Stimulated activated CD4-positive, alpha-beta T cell treated with anti-CD3 and anti-CD28 coated beads, Interleukin-4, amount 100 ng/mL, for 4 hours (primary cell): ENCODE results near the gene SERPING1.
"Not testable (repeated sequence)": the region's sequence is repeated elsewhere in the genome, so short reads cannot be mapped to it uniquely, and the experiment has no call there.

ENCODE experiments used
- DNase-seq, 2 experiments: peaks; one replicate each; pipeline ENCODE4 v3.0.0-alpha.2; 2020

The SERPING1 gene

DNA sequence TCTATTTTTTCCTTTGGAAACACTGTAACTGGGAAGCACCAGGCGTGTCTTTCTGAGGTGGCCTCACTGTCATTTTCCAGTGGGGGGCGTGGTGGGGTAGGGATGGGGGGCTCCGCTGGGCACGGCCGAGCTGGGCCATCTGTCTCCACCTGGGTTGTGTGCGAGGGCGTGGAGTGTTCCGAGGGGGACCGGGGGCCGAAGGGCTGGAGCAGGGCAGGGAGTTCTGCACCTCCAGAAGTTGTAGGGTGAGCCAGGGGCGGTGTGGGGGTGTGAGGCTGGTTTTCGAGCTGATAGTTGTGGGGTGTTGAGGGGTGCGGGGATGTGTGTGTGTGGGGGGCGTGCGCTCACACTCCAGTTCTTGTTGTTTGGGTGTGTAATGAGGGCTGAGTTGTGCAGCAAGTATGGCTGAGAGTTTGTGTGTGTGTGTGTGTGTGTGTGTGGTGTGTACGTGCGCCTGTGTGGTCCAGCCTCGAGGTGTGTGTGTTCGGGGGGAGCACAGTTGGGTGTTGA lies 41.4 kb downstream of the SERPING1 start:
- DNase-seq: no peak

DNA sequence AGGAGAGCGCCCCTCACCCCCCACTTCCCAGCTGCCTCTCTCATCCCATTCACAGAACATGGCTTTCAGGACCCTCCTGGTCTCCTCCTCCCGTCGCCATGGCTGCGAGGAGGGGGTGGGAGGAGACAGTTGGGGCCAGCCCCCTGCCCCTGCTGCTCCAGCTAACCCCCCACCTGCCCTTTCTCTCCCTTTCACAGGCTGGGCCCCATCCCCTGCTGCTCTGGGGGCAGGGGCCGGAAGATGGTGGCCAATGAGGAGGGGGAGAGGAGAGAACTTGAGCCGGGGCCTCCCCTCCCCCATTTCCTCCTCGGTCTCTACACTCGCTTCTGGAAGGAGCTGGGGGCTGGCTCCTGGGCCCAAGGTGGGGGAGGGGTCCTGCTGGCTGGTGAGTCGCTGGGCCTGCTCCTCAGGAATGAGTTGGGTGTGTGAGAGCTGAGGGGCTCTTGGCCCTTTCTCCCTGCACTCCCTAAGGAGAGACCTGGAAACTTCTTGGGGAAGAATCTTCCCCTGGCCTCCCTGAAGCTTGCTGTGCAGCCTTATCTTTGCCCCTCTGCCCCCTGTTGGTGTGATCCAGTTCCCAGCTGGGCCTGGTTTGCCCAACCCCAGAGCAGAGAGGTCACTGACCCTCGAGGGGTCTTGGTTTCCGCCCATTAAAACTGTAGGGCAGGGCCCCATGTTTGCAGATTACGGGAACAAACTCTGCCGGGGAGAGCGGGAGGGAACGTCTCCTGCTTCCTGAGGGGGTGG lies 42.0 kb downstream of the SERPING1 start:
- DNase-seq: no peak

DNA sequence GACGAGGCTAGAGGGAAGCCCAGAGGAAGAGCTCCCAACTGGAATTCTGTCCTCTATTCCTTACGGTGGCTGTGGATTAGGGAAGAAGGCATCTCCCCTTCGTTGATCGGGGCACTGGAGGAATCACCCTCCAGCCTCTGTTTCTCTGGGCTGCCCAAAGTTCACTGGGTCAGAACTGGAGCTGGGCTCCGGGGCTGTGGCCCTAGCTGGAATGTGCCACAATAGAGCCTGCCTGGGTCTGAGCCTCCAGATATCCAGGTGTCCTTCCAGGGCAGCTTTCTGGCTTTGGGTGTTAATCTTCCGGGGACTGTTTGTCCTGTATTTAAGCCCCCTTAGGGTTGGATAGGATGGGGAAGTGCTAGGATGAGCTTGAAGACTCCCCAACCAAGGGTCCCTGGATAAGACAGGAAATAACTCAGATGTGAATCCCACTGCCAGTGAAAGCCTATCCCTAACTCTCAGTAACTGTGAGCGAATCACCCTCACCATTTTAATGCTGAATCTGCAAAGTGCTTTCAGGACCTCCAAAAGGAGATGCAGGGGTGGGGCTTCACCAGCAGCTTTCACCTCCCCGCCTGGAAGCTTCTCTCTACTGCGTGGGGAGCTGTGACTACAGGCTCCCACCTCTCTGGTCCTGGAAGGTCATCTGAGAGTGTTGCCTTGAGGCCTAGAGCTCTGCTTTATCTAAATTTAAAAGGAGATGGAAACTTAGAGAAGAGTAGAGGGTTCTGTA lies 42.7 kb downstream of the SERPING1 start:
- no peak for DNase-seq

GRCh38 chr11:57641011-57641807 lies 43.7 kb downstream of the SERPING1 start:
- no peak for DNase-seq

DNA sequence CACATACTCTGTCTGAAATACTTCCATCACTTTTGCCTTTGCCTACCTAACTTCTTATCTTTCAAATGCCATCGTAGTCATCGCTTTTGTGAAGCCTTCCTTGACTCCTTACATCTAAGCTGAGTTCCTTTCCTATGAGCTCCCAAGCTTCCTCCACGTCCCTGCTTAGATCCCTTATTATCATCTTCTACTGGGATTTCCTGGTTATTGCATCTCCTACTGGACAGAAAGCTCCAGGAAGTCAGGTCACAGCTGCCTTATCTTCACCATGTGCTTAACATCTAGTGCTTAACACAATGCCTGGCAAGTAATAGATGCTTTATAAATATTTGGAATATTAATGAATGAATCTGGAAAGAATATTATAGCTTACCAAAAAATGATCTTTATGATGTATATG lies 46.3 kb downstream of the SERPING1 start:
- DNase-seq: no peak

GRCh38 chr11:57644748-57645688 lies 47.5 kb downstream of the SERPING1 start:
- DNase-seq: peak; percentile 77 to 82

- no peak for DNase-seq
Observed at GRCh38 chr11:57645689-57646085, 48.2 kb downstream of the SERPING1 start.

- DNase-seq: no peak
Observed at GRCh38 chr11:57646194-57646798, 48.8 kb downstream of the SERPING1 start.

- DNase-seq: no peak
Observed at GRCh38 chr11:57646799-57647303, 49.4 kb downstream of the SERPING1 start.

GRCh38 chr11:57647372-57647771 lies 49.9 kb downstream of the SERPING1 start:
- no peak for DNase-seq

DNA sequence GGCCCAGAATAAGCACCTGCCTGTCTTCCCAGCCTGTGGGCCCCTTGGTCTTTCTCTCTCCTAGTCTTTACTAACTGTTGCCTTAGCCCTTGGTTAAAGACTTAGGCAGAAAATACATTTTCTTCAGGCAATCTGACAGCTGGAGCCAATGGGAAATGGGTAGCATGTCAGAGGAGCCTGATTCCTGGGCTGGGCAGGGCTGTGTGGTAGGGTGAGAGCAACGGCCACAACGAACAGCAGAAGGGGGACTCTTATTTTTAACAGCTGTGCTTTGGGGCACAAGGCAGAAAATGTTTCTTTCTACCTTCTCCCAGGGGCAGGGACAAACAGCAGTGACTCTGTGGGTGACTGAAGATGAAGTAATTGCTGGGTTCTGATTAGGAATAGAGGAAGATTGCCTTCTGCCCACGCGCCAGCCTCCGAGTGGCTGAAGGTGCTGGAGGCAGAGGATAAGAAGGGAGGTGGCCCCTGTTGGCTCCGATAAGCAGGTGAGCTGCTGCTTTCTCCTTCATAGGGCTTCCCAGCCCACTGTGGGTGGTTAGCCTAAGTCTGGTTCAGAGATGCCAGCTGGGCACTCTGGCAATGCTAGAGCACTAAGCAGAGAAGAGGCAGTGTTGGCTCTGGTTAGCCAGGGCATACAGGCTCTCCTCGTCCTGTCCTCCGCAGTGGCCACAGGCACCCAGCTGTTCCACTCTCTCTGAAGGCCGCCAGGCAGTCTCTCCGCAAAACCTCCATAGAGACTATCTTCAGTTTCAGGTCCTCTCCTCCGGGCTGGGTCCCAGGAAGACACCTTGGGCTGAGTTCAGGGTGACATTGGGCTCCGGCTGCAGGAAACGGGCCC lies 50.7 kb downstream of the SERPING1 start:
- DNase-seq: no peak

DNA sequence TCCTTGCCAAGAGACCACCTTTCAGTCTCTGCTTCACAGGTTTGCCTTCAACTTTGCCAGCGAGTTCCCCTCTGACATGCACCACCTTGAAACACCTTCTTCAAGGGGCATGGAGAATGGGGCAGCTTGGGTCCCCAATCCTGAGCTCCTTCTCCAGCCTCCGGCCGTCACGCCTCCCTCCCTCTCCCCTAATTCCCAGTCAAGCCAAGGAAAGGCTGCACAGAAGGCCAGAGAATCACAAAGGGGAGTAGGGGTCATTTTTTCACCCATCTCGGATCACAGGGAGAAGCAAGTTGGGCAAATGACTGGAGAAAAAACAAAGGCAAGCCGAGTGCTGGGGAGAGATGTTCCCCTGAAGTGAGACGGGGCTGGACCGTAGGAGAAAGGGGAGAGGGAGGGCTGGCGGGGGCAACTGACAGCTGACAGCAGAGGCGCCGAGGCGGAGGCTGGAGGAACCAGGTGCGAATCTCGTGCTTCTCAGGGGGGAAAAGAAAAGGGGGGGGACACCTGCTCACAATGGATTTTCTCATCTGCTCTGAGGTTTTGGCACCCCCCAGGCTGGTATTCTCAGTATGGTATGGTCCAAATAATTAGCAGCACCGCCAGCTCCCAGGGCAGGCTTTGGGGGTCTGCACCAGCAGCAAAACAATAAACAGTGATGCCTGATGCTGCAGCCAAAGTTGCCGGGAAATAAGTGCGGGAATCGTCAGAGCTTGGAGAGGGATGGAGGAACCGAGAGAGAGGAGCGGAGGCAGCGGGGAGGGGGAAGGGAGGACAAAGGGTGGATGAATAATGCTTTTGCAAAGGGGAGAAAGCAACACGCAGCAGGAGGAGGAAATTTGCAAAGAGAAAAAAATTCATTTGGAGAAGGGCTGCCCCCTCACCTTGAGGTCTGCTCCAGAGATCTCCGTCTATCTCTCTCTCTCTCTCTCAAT lies 51.6 kb downstream of the SERPING1 start:
- no peak for DNase-seq

DNA sequence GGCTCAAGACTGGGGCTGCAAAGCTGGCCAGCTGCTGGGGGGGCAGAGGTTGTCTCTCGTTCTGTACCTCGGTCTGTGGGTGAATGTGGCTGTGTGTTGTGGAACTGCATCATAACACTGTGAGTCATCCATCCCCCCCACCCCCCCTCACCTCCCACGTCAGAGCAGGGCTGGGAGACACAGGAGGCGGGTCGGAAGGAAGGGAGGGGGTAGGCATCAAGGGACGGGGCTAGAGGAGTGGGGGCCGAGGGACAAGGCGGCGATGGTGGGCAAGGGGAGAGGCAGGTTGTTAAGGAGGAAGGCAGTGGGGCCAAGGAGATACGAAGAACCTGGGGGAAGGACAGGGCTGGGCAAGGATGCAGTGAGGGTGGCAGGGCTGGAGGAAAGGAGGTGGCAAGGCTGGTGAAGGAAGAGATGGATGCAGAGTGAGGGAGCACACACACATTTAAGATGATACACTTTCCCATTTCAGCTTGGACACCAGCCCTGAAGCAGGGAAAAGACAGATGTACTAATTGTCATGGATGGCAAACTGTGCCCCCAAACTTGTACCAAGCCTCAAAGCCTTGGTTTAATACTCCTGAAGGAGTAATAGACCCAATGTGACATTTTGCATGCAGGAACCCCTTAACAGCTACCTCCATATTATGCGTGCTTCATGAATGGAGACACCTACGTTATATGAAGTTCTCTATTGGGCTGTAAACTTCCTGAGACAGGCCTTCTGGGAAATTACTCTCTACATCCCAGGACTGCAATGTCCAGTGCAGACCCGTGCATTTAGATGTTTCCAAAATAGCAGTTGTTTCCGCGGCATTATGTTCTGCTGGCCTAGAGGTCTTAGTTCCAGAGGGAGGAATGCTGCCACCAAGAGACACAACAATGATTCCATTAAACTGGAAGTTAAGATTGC lies 52.6 kb downstream of the SERPING1 start, which contains the start of gene YPEL4:
TSS of gene YPEL4 (minus strand) at position 87 of the 913 bp plus-strand sequence. CDS start 2,805 bp downstream, outside the sequence.
- peak; percentile 44 to 72 for DNase-seq

- DNase-seq: no peak
Observed at GRCh38 chr11:57650739-57651090, 53.2 kb downstream of the SERPING1 start.

DNA sequence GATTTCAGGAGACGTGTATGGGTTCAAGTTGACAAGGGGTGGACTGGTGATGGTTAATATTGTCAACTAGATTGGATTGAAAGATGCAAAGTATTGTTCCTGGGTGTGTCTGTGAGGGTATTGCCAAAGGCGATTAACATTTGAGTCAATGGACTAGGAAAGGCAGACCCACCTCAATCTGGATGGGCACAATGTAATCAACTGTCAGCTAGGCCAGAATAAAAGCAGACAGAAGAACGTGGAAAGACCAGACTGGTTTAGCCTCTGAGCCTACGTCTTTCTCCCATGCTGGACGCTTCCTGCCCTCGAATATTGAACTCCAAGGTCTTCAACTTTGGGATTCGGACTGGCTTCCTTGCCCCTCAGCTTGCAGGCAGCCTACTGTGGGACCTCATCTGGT lies 53.9 kb downstream of the SERPING1 start:
- DNase-seq: no peak

GRCh38 chr11:57652230-57652629 lies 54.7 kb downstream of the SERPING1 start:
- DNase-seq: not testable (repeated sequence)

DNA sequence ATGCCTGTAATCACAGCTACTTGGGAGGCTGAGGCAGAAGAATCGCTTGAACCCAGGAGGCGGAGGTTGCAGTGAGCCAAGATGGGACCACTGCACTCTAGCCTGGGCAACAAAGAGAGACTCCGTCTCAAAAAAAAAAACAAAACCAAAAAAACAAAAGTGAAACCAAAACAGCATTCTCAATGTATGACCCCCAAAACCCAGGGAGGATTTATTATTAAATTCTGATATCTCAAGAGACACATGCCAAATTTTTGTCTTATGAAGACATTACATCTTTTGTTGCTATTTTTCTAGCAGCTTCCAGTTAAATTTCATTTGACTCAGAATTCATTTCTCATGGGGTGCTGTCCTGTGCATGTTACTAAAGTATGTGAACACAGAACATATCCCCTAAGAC lies 55.2 kb downstream of the SERPING1 start:
- DNase-seq: no peak

- no peak for DNase-seq
Observed at GRCh38 chr11:57653163-57653562, 55.7 kb downstream of the SERPING1 start.
